HUES48 (cell line): ENCODE results near the gene KRT6C.
"Not testable (repeated sequence)": the region's sequence is repeated elsewhere in the genome, so short reads cannot be mapped to it uniquely, and the experiment has no call there.

ENCODE experiments used
- H3K27ac ChIP-seq: one replicate; pipeline ENCODE4 v1.7.0; 2013; ENCODE audit warnings: low read depth, low read length, inconsistent platforms
- H3K27me3 ChIP-seq: 2 replicates; pipeline ENCODE4 v1.6.1; 2013; ENCODE audit warnings: mild to moderate bottlenecking, low read length; ENCODE audit not compliant: control insufficient read depth, insufficient read depth
- H3K36me3 ChIP-seq: 2 replicates; pipeline ENCODE4 v1.6.1; 2013; ENCODE audit warnings: low read length; ENCODE audit not compliant: control insufficient read depth, insufficient read depth
- H3K4me1 ChIP-seq: 2 replicates; pipeline ENCODE4 v1.6.1; 2013; ENCODE audit warnings: mild to moderate bottlenecking, low read length; ENCODE audit not compliant: control insufficient read depth, insufficient read depth
- H3K4me3 ChIP-seq: 2 replicates; pipeline ENCODE4 v1.5.1; 2013; ENCODE audit warnings: mild to moderate bottlenecking, low read depth, low read length
- H3K9ac ChIP-seq: 2 replicates; pipeline ENCODE4 v1.6.1; 2013; ENCODE audit warnings: mild to moderate bottlenecking, low read depth, low read length, moderate library complexity
- H3K9me3 ChIP-seq: 2 replicates; pipeline ENCODE4 v1.6.1; 2013; ENCODE audit warnings: low read length; ENCODE audit not compliant: control insufficient read depth, insufficient read depth

Gene KRT6C

GRCh38 chr12:52454411-52455201 is 19.0 kb downstream of the KRT6C start:
- no peak overlapping the region for H3K9ac ChIP-seq
- no peaks in the 10 kb centered on the region for H3K27me3 ChIP-seq
- peak overlapping the region; percentile 32; the same call in 1 of the 2 replicates for H3K4me3 ChIP-seq
- no peaks in the 10 kb centered on the region for H3K9me3 ChIP-seq
- H3K4me1 ChIP-seq, result peaks cover 8% of the 10 kb centered on the region
- H3K27ac ChIP-seq, result peak overlapping the region; percentile 48
- no peaks in the 10 kb centered on the region for H3K36me3 ChIP-seq

- H3K4me3 ChIP-seq, result no peak within 1 kb of the TSS
- no peaks in the 10 kb centered on the region for H3K27me3 ChIP-seq
- H3K4me1 ChIP-seq, result peaks cover 8% of the 10 kb centered on the region
- H3K27ac ChIP-seq, result no peak within 1 kb of the TSS
- H3K9ac ChIP-seq, result no peak within 1 kb of the TSS
- no peaks in the 10 kb centered on the region for H3K9me3 ChIP-seq
- H3K36me3 ChIP-seq, result no peaks in the 10 kb centered on the region
Observed at GRCh38 chr12:52452101-52452500, 21.5 kb downstream of the KRT6C start, which contains the start of gene KRT6B. TSS of gene KRT6B (minus strand) at chr12:52452146. CDS start at chr12:52452078, 68 bp downstream.

- Histone ChIP-seq H3K4me3 (no peak overlapping the region), H3K4me1 (no peaks in the 10 kb centered on the region; the same call in 1 of the 2 replicates), H3K36me3 (no peaks in the 10 kb centered on the region), H3K27ac (no peak overlapping the region), H3K27me3 (no peaks in the 10 kb centered on the region), H3K9ac (no peak overlapping the region), H3K9me3 (no peaks in the 10 kb centered on the region)
Observed at GRCh38 chr12:52448228-52448627, 25.4 kb downstream of the KRT6C start.

- not testable (repeated sequence) for H3K27me3 ChIP-seq, H3K4me1 ChIP-seq, H3K4me3 ChIP-seq, H3K9ac ChIP-seq, H3K36me3 ChIP-seq, H3K9me3 ChIP-seq, H3K27ac ChIP-seq
Observed at GRCh38 chr12:52447196-52447595, 26.4 kb downstream of the KRT6C start.

GRCh38 chr12:52446367-52447045 is 27.1 kb downstream of the KRT6C start:
- H3K4me3 ChIP-seq, result no peak overlapping the region
- H3K4me1 ChIP-seq, result peaks cover 8% of the 10 kb centered on the region
- no peaks in the 10 kb centered on the region for H3K9me3 ChIP-seq
- no peak overlapping the region for H3K9ac ChIP-seq
- H3K27me3 ChIP-seq, result no peaks in the 10 kb centered on the region
- no peaks in the 10 kb centered on the region for H3K36me3 ChIP-seq
- no peak overlapping the region for H3K27ac ChIP-seq

GRCh38 chr12:52445876-52446275 is 27.7 kb downstream of the KRT6C start:
- Histone ChIP-seq H3K4me3 (no peak overlapping the region), H3K9me3 (no peaks in the 10 kb centered on the region), H3K4me1 (peaks cover 8% of the 10 kb centered on the region), H3K36me3 (no peaks in the 10 kb centered on the region), H3K27me3 (no peaks in the 10 kb centered on the region), H3K27ac (no peak overlapping the region), H3K9ac (no peak overlapping the region)

- H3K36me3 ChIP-seq, result no peaks in the 10 kb centered on the region
- H3K27me3 ChIP-seq, result no peaks in the 10 kb centered on the region
- H3K4me3 ChIP-seq, result no peak overlapping the region
- no peaks in the 10 kb centered on the region for H3K9me3 ChIP-seq
- no peak overlapping the region for H3K9ac ChIP-seq
- H3K4me1 ChIP-seq, result peaks cover 8% of the 10 kb centered on the region
- no peak overlapping the region for H3K27ac ChIP-seq
Observed at GRCh38 chr12:52444647-52445595, 28.7 kb downstream of the KRT6C start.

GRCh38 chr12:52443966-52444365 is 29.6 kb downstream of the KRT6C start:
- Histone ChIP-seq H3K9ac (no peak overlapping the region), H3K36me3 (no peaks in the 10 kb centered on the region), H3K27ac (no peak overlapping the region), H3K9me3 (no peaks in the 10 kb centered on the region), H3K4me1 (peaks cover 8% of the 10 kb centered on the region), H3K27me3 (no peaks in the 10 kb centered on the region), H3K4me3 (no peak overlapping the region)

GRCh38 chr12:52442600-52443061 is 31.0 kb downstream of the KRT6C start:
- H3K4me3 ChIP-seq, result no peak overlapping the region
- H3K27ac ChIP-seq, result peak overlapping the region; percentile 7
- peaks cover 8% of the 10 kb centered on the region for H3K4me1 ChIP-seq

GRCh38 chr12:52441320-52441911 is 32.2 kb downstream of the KRT6C start:
- peaks cover 8% of the 10 kb centered on the region for H3K4me1 ChIP-seq
- H3K4me3 ChIP-seq, result no peak overlapping the region
- H3K9ac ChIP-seq, result no peak overlapping the region
- H3K9me3 ChIP-seq, result no peaks in the 10 kb centered on the region
- H3K27me3 ChIP-seq, result no peaks in the 10 kb centered on the region
- peak overlapping the region; percentile 39 for H3K27ac ChIP-seq
- H3K36me3 ChIP-seq, result no peaks in the 10 kb centered on the region

More at GRCh38 chr12:52442600-52443061, 31.0 kb downstream of the KRT6C start:
- no peaks in the 10 kb centered on the region for H3K36me3 ChIP-seq
- no peak overlapping the region for H3K9ac ChIP-seq
- H3K9me3 ChIP-seq, result no peaks in the 10 kb centered on the region
- no peaks in the 10 kb centered on the region for H3K27me3 ChIP-seq
